Muscle of arm (tissue), 12 donors: ENCODE results near the gene UBE4B. TPM values are rescaled to one million over a fixed set of nuclear protein-coding genes. Genes with fewer than 3 reads are reported as not detected.
"Not testable (repeated sequence)": the region's sequence is repeated elsewhere in the genome, so short reads cannot be mapped to it uniquely, and the experiment has no call there.

Experiments used
- DNase-seq: peaks from one replicate; pipeline ENCODE4 v3.0.0-alpha.2; 2013
- polyA plus RNA-seq, 12 donors: library from polyadenylated mRNA; unstranded; fragments of 120-200 nt; gene quantifications; one replicate each; pipeline ENCODE4 v1.2.1, GENCODE V29; 2013; ENCODE audit not compliant: insufficient read length in 12 of 12

Gene UBE4B
- polyA plus RNA-seq, 12 donors = 38.3 to 60.4 (median 43.9) TPM; not detected in 1

GRCh38 chr1:10028956-10029500, 3.7 kb upstream of the UBE4B start:
- DNase-seq = not testable (repeated sequence)

DNA sequence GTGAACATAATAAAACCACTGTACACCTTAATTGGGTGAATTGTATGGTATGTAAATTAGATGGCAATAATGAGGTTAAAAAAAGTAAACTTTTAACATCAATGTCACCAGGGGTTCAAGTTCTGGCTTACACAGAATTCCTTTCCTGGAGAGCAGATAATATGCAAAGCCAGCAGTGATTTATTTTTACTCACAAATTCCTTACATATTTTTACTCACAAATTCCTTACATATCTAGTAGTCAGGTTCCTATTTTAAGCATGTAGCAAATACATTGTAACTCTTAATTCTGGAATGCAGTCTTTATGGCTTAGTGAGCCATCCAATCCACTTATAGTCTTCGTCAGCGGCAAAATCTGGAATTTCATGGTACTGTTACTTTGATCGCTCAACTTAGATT, 1.3 kb upstream of the UBE4B start:
- no peak for DNase-seq

GRCh38 chr1:10033359-10033845, 644 bp downstream of the UBE4B start:
- DNase-seq = peak; percentile 24

DNA sequence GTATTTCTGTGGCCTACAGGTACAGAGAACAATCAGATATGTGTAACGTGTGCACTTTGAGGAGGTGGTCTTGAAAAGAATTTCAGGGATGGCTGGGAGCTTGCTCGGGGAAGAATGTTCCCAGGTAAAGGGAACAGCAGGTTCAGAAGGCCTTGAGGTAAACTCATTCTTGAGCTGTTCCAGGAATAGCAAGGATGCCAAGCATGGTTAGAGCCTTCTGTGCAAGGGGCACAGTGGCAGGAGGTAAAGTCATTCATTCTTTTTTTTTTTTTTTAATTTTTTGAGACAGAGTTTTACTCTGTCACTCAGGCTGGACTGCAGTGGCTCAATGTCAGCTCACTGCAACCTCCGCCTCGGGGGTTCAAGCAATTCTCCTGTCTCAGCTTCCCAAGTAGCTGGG, 10.0 kb downstream of the UBE4B start:
- DNase-seq = no peak

- no peak for DNase-seq
Measured at GRCh38 chr1:10045480-10046355, 13.0 kb downstream of the UBE4B start.

DNA sequence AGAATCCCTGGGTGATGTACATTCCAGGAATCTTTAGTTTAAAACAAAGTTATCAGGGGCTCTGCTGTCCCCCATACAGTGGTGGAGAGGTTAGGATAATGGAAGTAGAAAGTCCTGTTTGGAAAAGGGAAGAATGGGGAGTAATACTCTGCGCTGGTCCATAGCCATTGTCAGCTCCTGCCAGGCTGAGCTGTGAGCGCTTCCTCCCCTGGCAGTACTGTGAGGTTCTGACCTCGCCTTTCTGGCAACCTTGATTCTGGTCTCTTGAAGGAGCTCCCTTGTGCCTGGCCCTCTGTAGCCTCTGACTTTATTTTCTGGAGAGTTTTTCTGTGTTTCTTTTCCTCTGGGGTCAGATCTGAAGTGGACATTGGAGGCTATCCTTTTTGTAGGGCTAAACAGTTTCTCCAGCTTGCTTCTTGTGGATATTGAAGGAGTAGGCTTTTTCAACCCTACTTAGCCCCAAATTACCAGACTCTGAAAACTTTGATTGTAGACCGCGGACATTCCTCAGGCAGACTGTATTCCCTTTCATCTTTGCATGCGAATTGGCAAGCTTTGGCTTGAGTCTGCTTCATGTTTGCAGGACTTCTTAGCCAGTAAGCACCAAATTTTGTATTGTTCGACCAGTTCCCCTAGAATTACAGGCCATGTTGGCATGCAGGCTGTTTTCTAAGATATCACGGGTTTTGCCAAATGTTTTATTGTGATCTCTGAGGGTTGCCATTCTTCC, 13.8 kb downstream of the UBE4B start:
- no peak for DNase-seq

DNA sequence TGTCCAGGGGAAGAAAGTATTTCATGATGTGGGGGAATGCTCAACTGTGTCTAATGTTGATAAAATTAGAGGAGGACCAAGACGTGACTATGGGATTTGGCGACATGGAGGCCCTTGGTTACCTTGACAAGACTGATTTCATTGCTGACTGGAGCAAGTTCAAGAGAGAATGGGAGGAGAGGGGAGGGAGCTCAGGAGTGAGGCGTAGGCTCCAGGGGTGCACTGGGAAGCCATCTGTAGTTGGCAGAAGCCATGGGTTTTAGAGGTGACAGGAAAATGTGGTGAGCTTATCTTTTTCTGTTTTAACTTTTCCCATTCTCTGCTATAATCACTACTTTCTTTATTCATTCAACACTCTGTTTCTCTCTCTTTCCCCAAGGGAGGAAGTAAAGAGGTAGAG, 15.8 kb downstream of the UBE4B start:
- DNase-seq = no peak

- no peak for DNase-seq
Measured at GRCh38 chr1:10050611-10051010, 17.9 kb downstream of the UBE4B start.

DNA sequence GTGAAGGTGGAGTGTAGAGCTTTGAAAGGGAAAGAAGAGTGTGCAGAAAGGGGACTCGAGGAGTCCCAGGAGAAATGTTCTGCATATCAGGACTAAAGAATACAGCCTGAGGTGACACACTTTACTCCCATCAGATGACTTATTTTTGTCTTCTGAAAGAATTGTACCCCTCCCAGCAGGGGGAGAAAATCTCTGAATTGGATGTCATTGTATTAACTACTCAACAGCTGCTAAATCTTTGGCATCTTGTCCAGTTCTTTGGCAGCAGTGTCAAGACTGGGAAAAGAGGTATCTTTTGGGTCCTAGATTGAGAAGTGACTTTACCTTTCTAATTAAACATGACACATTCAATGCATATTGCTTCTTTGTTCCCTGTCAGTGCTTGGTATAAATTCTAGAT, 18.9 kb downstream of the UBE4B start:
- no peak for DNase-seq

GRCh38 chr1:10052347-10052746, 19.6 kb downstream of the UBE4B start:
- DNase-seq = no peak

DNA sequence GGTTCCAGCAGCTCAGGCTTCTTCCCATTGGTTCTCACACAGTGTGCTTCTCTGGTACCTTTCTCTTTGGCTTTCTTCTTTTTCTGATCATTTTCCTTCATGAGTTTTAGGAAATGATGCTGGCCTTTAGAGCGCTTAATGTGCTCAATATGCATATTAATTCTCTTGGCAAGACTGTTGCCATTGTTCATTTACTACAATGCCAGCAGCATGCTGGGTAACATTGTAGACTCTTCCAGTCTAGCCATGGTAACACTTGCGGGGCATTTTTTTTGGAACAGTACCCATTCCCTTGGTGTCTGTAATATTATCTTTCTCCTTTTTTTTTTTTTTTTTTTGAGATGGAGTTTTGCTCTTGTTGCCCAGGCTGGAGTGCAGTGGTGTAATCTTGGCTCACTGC, 21.7 kb downstream of the UBE4B start:
- no peak for DNase-seq

DNA sequence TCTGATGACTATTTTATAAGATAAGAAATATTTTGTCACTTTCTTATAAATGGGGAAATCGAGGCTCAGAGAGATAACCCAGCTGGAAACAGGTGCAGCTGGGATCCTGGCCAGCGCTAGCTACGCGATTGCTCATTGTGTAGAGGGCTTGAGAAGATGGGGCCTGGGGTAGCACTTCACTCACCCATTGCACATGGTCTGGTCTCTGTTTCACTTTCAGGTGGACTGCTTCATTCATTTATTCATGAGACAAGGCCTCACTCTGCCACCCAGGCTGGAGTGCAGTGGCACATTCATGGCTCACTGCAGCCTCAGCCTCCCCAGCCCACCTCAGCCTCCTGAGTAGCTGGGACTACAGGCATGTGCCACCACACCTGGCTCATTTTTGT, 23.8 kb downstream of the UBE4B start:
- no peak for DNase-seq

DNA sequence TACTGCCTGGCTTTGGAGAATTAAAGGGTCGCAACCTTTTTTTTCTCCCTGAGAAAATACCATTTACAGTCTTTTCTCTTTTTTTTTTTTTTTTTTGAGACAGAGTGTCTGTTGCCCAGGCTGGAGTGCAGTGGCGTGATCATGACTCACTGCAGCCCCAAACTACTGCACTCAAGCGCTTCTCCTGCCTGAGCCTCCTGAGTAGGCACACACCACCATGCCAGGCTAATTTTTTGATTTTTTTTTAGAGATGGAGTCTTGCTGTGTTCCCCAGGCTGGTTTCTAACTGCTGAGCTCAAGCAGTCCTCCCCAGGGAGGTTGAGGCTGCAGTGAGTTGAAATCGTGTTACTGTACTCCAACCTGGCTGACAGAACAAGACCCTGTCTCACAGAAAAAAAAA, 24.6 kb downstream of the UBE4B start:
- DNase-seq = no peak

DNA sequence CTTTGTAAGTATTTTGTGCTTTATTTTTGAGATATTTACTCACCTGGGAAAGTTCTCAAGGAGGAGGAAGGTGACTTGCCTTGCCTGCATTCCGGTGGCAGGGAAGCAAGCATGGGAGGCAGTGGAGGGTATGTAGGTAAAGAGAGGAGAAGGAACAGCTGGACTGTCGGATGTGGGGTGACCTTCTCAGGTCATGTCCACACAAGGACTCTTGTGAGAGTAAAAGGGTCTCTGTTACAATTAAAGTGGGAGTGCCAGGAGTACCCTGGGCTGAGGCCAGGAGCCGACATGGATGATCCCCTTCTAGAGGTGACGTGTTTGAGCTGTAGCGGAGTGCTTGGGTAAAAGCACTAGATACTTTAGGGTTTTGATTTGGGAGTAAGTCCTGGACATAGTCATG, 25.0 kb downstream of the UBE4B start:
- DNase-seq = no peak

DNA sequence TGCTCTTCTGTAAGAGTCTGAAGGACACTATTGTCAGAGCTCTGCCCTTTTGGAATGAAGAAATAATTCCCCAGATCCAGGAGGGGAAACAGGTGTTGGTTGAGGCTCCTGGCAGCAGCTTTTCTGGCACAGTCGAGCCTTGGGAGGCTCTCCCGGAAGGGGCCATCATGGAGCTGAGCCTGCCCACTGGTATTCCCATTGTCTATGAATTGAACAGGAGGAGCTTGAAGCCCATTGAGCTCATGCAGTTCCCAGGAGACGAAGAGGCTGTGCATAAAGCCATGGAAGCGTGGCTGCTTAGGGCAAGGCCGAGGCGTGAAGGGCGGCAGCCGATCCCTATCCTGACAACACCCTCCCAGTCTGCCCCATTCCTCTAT, 26.6 kb downstream of the UBE4B start:
- no peak for DNase-seq

GRCh38 chr1:10060311-10061100, 27.7 kb downstream of the UBE4B start:
- DNase-seq = no peak

GRCh38 chr1:10061276-10061675, 28.5 kb downstream of the UBE4B start:
- no peak for DNase-seq

GRCh38 chr1:10063878-10064277, 31.1 kb downstream of the UBE4B start:
- no peak for DNase-seq

DNA sequence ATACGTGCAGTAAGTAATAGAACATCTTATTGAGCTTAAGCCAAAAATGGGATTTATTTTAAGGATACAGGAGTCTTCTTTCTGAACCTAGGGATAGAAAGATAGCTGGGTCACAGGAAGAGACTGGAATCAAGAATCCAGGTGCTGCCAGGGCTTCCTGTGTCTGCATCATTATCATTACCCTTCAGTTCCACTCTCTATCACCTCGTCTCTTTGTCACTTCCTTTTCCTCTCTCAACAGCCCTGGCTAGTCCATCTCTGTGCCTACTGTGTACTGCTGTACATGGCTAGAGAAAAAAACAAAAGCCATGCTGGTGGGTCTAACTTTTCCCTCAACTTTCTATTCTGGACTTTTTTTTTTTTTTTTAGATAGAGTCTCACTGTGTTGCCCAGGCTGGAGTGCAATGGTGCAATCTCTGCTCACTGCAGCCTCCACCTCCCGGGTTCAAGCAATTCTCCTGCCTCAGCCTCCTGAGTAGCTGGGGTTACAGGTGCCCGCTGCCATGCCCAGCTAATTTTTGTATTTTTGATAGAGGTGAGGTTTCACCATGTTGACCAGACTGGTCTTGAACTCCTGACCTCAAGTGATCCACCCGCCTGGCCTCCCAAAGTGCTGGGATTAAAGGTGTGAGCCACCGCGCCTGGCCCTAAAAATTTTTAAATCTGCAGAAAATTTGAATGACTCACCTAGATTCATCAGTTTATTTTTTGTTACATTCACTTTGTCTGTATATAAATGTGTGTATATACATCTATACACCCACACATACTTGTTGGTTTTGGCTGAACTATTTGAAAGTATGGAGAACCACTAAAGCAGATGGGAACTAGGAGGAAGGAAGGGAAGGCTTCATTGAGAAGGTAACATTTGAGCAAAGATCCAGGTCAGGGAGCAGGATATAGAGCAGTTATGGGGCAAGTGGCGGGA, 31.9 kb downstream of the UBE4B start:
- DNase-seq = no peak

DNA sequence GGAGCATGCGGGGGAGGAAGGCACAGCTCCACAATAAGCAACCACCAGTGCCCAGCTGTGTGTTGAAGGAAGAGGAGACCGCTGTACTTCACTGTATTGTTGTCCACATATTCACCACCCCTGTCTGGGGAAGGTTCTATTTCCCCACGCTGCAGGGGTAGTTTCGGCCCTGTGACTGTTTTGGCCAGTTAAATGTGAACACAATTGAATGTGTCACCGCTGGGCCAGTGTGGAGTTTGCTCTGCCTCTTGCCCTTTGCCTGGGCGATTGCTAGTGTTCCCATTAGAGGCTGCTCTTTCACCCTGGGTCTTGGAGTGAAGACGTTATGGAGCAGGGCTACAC, 32.6 kb downstream of the UBE4B start:
- DNase-seq = no peak

- no peak for DNase-seq
Measured at GRCh38 chr1:10065760-10066159, 33.0 kb downstream of the UBE4B start.
